Smooth muscle cell (in vitro differentiated cells): Measurements from ENCODE around the gene NUP214. TPM values are rescaled to one million over a fixed set of nuclear protein-coding genes. Genes with fewer than 3 reads are reported as not detected.
A peak's percentile ranks its signal among the peaks of the same experiment; 100 is the strongest.

Experiments used
- DNase-seq: peaks from one replicate; lab custom pipeline; 2025; ENCODE audit not compliant: unreplicated experiment; lab: John Stamatoyannopoulos, UW
- H2AFZ ChIP-seq: fragments of 200-600 bp; sonication (generic); 2 replicates; pipeline ENCODE4 v1.6.0; 2016; ENCODE audit warnings: antibody characterized with exemption, low read depth, mild to moderate bottlenecking
- H3F3A ChIP-seq: fragments of 200-600 bp; sonication (generic); 2 replicates; pipeline ENCODE4 v1.6.0; 2017; ENCODE audit warnings: antibody characterized with exemption, low read depth
- H3K27ac ChIP-seq: fragments of 200-600 bp; sonication (generic); 2 replicates; pipeline ENCODE4 v1.5.1; 2016; ENCODE audit warnings: low read depth, mild to moderate bottlenecking
- H3K27me3 ChIP-seq: fragments of 200-600 bp; sonication (generic); 2 replicates; pipeline ENCODE4 v1.6.1; 2016; ENCODE audit warnings: low read depth, mild to moderate bottlenecking
- H3K36me3 ChIP-seq: fragments of 200-600 bp; sonication (generic); 2 replicates; pipeline ENCODE4 v1.5.1; 2016; ENCODE audit warnings: low read depth
- H3K4me1 ChIP-seq: fragments of 200-600 bp; sonication (generic); 2 replicates; pipeline ENCODE4 v1.5.1; 2016; ENCODE audit warnings: low read depth
- H3K4me2 ChIP-seq: fragments of 200-600 bp; sonication (generic); 2 replicates; pipeline ENCODE4 v1.6.0; 2016; ENCODE audit warnings: mild to moderate bottlenecking
- H3K4me3 ChIP-seq: fragments of 200-600 bp; sonication (generic); 2 replicates; pipeline ENCODE4 v1.5.1; 2016; ENCODE audit warnings: mild to moderate bottlenecking
- H3K79me2 ChIP-seq: fragments of 200-600 bp; sonication (generic); 2 replicates; pipeline ENCODE4 v1.6.0; 2016; ENCODE audit warnings: low read depth, mild to moderate bottlenecking
- H3K9ac ChIP-seq: fragments of 200-600 bp; sonication (generic); 2 replicates; pipeline ENCODE4 v1.6.0; 2016; ENCODE audit warnings: low read depth
- H3K9me3 ChIP-seq: fragments of 200-600 bp; sonication (generic); replicated peaks from 2 replicates; pipeline ENCODE4 v1.5.1; 2016; ENCODE audit warnings: low read depth
- H4K20me1 ChIP-seq: fragments of 200-600 bp; sonication (generic); 2 replicates; pipeline ENCODE4 v1.6.0; 2016; ENCODE audit warnings: low read depth
- WGBS: methylation state at CpG from one replicate; pipeline ENCODE4 v1.1.7; 2016; ENCODE audit warnings: low lambda C conversion rate; 5-methylcytosine and 5-hydroxymethylcytosine counted together
- polyA plus RNA-seq: library from polyadenylated mRNA; unstranded; fragments of >200 nt; fragmentation: Nextera tagmentation; extraction: Ambion mirVana; gene quantifications from 2 replicates; pipeline ENCODE4 v1.2.1, GENCODE V29; 2016
- total RNA-seq: library from RNA; depleted of rRNA; stranded (reverse); fragments of >200 nt; gene quantifications from 2 replicates; pipeline ENCODE4 v1.2.3, GENCODE V29; 2014
- TF ChIP-seq, protein P1 (sequence below): fragments of 200-600 bp; sonication (generic); IDR thresholded peaks from 2 replicates; pipeline ENCODE4 v1.5.1; 2017; ENCODE audit warnings: borderline replicate concordance, mild to moderate bottlenecking, antibody characterized with exemption; ENCODE audit not compliant: insufficient read depth, poor library complexity, severe bottlenecking

Gene NUP214
- total and polyA plus RNA-seq, 2 experiments from 2014 or later = 13.9 to 44.7 TPM

DNA sequence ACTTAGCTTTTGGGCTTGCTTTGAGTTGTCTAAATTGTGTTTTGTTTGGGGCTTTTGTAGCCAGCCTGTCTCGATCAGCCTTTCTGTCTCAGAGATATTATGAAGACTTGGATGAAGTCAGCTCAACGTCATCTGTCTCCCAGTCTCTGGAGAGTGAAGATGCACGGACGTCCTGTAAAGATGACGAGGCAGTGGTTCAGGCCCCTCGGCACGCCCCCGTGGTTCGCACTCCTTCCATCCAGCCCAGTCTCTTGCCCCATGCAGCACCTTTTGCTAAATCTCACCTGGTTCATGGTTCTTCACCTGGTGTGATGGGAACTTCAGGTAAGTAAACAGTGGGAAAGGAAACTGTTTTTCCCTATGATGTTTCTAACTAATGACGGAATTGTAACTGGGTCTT, 48.6 kb downstream of the NUP214 start:
- Histone ChIP-seq H3K27me3 (no peaks in the 10 kb centered on the region), H3K9me3 (no peaks in the 10 kb centered on the region), H3K4me2 (no peak overlapping the region), H2AFZ (no peak overlapping the region), H3K27ac (no peak overlapping the region), H3K4me1 (peaks cover 3% of the 10 kb centered on the region), H3K4me3 (no peak overlapping the region), H3K9ac (no peak overlapping the region), H3K79me2 (peaks cover 7% of the 10 kb centered on the region), H4K20me1 (peaks cover 9% of the 10 kb centered on the region), H3K36me3 (peaks cover 17% of the 10 kb centered on the region), H3F3A (peaks cover 27% of the 10 kb centered on the region)
- TF ChIP-seq, protein P1, sequence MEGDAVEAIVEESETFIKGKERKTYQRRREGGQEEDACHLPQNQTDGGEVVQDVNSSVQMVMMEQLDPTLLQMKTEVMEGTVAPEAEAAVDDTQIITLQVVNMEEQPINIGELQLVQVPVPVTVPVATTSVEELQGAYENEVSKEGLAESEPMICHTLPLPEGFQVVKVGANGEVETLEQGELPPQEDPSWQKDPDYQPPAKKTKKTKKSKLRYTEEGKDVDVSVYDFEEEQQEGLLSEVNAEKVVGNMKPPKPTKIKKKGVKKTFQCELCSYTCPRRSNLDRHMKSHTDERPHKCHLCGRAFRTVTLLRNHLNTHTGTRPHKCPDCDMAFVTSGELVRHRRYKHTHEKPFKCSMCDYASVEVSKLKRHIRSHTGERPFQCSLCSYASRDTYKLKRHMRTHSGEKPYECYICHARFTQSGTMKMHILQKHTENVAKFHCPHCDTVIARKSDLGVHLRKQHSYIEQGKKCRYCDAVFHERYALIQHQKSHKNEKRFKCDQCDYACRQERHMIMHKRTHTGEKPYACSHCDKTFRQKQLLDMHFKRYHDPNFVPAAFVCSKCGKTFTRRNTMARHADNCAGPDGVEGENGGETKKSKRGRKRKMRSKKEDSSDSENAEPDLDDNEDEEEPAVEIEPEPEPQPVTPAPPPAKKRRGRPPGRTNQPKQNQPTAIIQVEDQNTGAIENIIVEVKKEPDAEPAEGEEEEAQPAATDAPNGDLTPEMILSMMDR = no peak
- DNase-seq = no peak
- 96% methylated on average over 10 of the region's 10 CpGs for WGBS

DNA sequence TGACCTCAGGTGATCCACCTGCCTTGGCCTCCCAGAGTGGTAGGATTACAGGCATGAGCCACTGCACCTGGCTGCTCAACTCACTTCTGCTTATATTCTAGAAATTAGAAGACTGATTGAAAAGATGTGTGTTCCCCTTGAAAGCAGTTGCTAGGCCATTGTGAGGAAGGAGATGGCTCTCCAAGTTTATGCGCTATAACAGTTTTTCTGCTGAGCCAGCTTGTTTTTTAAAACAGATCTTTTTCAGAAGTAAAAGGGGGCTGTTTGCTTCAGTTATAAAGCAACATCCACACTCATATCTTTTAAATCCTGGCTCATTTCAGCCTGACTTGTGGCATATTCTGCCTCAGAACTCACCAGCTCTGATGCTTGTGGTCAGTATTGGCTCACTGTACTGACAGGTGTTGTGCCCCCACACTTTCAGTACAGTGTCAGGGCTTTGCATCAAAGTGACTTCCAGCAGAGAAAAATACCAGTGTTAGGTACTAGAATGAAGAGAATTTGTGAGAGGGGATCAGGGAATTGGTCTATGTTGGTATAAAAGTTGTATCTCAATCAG, 49.4 kb downstream of the NUP214 start:
- Histone ChIP-seq H3K27ac (no peak overlapping the region), H3K4me1 (peaks cover 3% of the 10 kb centered on the region), H3K9me3 (no peaks in the 10 kb centered on the region), H3K36me3 (peaks cover 17% of the 10 kb centered on the region), H3K4me3 (no peak overlapping the region), H3F3A (peaks cover 31% of the 10 kb centered on the region), H3K27me3 (no peaks in the 10 kb centered on the region), H3K4me2 (no peak overlapping the region), H4K20me1 (peaks cover 5% of the 10 kb centered on the region), H2AFZ (no peak overlapping the region), H3K79me2 (peaks cover 7% of the 10 kb centered on the region), H3K9ac (no peak overlapping the region)
- TF ChIP-seq, protein P1 = no peak
- 100% methylated on average over 1 of the region's 1 CpG for WGBS
- DNase-seq = no peak

DNA sequence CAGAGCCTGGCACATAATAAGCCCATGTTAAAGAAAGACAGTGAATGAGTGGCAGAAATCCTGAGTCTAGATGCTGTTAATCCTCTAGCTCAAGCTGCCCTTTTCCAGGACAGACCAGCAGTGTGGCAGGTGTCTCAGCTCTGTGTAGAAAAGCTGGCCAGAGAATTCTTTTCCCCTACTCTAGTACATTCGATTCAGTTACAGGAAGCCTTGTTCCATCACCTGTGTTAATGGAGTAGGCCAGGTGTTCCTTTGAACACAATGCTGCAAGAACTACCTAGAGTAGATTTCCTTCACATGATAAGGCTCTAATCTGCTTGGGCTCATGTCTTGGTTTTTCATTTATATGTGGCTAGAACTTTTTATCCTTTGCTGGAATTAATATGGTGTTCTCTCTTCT, 52.5 kb downstream of the NUP214 start:
- 92% methylated on average over 1 of the region's 1 CpG for WGBS

DNA sequence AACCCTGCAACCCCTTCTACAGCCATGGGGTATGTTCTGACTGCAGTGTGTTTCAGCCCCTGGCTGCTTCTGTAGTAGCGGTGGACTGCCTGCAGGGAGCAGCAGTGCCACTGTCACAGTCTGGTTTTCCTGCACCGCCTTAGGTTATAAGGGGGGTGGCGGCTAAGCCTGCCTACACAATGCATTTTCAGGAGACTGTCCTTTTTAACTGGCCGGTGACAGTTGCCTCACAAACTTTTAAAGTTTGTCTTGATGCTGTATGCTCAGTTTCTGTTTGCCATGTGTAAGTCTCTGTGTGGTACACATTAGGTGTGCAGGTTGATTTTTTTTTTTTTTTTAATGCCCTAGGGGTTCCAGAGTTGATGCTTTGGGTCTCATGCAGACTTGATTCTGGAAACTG, 53.0 kb downstream of the NUP214 start:
- Histone ChIP-seq H3K4me3 (no peak overlapping the region), H3K27ac (peak overlapping the region; percentile 93), H2AFZ (no peak overlapping the region), H3K4me1 (peaks cover 12% of the 10 kb centered on the region), H3K36me3 (peaks cover 17% of the 10 kb centered on the region), H3F3A (peaks cover 45% of the 10 kb centered on the region), H3K9me3 (no peaks in the 10 kb centered on the region), H4K20me1 (no peaks in the 10 kb centered on the region), H3K4me2 (peak overlapping the region; percentile 65), H3K9ac (no peak overlapping the region), H3K79me2 (peaks cover 3% of the 10 kb centered on the region), H3K27me3 (no peaks in the 10 kb centered on the region)
- peak; percentile 21 for DNase-seq
- 18% methylated on average over 4 of the region's 4 CpGs for WGBS
- TF ChIP-seq, protein P1 = peak; percentile 93

More for the DNA sequence above, 52.5 kb downstream of the NUP214 start:
- Histone ChIP-seq H3K9me3 (no peaks in the 10 kb centered on the region), H4K20me1 (no peaks in the 10 kb centered on the region), H3K9ac (no peak overlapping the region), H3K27ac (no peak overlapping the region), H3K4me1 (peaks cover 12% of the 10 kb centered on the region), H3K36me3 (peaks cover 17% of the 10 kb centered on the region), H3K4me2 (no peak overlapping the region), H2AFZ (no peak overlapping the region), H3F3A (peaks cover 45% of the 10 kb centered on the region), H3K4me3 (no peak overlapping the region), H3K27me3 (no peaks in the 10 kb centered on the region), H3K79me2 (peaks cover 3% of the 10 kb centered on the region)
- TF ChIP-seq, protein P1 = no peak
- no peak for DNase-seq
